GM20431 (cell line): ENCODE results near the gene PM20D2.

Experiments
- in situ Hi-C: fragments of 300-500 bp; cut with MseI, MboI; formaldehyde crosslinking; loops from one replicate; pipeline ENCODE4 v1.15.0; 2020; ENCODE audit warnings: low sequenced_read_pairs; ENCODE audit not compliant: unreplicated experiment

Gene PM20D2

GRCh38 chr6:89144354-89144906 lies 1.4 kb upstream of the PM20D2 start:
- in situ Hi-C loops, result no loop called here

DNA sequence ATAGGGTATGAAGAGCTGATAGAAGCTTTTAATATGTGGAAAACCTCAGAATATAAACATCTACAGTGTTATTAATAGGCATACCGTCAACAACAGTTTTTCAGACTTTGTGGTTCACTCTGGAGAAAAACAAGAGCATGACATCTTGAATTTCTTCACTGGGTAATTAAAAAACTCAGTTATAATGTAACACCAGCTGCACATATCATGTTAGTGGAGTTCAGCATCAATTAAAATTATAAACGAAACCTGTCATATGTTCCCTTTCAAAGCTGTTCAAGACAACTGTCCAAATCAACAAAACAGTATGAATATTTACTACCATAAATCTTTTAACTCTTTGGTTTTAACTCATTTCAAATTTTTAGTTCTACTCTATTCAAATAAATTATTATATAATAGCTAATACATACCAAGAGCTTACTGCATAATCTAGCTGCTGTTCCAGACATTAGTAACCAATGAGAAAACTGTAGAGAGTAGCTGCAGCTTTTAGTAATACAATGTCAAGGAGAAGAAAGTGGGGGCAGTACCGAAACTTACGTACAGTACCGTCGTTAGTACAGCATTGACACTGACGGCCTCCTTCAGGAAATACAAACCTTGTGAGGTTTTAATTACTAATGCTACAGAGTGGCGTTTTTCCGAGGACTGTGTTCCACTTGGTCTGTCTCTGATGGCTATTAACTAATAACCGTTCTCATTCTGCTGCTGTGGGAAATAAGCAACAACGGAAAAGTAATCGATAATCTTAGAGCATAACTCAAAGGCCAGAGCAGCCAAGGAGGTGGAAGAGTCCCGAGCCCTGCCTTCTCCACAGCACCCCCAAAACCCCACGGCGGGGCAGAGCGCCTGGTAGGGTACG lies 532 bp upstream of the PM20D2 start:
- in situ Hi-C loops, result no loop called here

DNA sequence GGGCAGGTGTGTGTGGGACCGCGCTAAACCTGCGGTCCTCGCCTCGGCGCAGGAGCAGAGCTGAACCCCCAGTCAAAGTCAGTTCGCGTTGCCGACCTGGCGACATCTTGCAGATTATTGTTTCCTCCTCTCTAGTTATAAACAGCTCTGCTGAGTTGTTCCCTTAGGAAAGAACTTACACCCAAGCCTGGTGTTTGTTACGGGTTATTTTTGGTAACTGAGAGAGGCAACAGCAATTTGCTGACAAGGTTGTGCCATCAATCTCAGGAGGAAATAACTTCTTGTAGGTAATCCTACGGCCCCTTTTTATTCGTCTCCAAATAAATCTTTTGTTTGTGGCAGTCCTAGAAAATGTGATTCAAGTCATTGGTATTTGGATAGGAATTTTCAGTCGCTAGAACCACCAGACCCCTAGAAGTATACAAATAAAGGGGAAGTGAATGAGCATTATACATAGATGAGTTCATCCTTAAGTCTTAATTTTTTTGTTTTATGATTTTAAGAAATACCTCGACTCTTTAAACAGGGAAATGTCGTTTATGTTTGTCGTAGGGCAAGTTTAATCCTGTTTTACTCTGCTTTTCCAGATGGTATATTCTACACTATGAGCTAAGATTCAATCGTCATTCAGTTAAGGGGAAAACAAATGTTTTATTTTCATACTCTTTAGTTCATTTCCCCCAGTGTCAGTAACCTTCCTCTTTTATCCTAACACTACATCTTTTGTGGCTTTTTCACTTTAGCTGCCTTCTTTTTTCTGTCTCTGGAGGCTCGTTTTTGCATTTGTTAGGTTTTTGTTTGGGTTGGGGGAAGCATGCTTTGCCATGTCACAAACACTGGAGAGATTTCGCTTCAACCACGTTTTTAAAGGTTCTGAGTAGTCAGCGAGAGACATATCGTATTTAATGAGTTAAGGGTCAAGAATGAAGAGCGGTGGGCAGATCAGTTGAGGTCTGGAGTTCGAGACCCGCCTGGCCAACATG lies 1.2 kb downstream of the PM20D2 start:
- in situ Hi-C loops, result no loop called here

DNA sequence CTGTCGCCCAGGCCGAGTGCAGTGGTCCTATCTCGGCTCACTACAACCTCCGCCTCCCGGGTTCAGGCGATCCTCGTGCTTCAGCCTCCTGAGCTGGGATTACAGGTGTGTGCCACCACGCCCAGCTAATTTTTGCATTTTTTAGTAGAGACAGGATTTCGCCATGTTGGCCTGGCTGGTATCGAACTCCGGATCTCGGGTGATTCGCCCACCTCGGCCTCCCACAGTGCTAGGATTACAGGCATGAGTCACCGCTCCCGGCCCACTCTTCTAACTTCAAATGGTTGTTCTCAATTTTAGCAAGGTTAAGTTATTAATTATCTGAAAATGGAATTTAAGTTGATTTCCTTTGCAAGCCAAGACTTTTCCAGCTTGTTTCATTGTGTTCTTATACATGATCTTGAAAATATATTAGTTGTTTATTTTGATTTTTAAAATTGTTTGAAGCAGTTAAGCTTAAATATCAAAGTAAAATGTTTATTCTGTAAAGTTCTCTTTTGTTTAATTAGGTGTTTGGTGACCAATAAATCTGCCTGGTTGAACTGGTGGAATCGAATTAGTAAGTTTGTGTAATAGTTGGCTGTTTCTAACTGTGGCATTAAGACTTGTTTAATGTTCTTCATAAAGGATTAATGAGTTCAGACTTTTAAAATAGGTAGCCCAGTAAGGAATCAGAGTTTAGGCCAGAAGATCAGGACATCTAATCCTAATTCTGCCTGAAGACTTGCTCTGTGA lies 2.3 kb downstream of the PM20D2 start:
- in situ Hi-C loops, result no loop called here

DNA sequence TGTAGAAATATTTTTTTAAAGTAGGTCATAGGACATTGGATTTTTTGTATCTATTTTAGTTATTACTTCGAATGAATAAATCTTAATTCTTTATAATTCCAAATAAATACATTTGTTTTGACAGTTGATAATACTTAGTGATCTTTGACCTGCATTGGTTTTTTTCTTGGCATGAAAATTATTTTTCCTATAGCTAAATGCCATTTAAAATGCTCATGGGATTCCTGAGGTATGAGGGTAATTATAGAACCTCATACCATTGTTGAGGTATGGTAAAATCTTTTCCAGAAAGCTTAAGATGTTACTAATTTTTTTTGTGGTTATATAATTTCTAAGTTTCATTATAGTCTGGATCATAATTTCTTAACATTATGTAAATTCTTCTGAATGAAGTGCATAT lies 8.3 kb downstream of the PM20D2 start:
- in situ Hi-C loops, result no loop called here

DNA sequence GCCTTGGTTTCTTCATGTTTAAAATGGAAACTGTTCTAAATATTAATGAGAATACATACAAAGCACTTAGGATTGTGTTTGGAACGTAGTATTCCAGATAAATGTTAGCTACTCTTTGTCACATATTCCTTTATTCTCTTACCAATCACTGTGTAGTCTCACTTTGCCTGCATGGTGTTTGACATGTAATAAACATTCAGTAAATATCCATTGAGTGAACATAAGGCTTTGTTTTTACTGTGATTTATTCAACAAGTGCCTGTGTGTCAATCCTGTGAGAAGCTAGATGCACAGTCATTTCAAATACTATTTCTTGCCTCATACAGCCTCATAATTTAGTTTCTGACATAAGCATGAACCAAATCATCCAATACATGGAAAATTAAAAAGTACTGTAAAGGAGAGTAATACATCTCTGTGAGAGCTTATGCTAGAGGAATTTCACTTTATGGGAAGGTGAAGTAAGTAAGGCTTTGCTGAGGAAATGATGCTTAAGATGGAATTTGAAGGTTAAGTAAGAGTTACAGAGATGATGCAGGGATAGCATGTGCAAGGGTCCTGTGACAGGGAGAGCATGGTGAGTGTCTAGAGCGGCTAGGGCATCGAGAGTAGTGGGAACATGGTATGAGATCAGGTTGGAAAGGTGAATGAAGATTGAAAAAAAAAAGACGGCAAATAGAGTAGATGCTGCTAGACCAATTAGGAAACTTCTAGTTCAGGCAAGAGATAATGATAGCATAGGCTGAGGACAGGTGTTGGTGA lies 14.7 kb downstream of the PM20D2 start:
- in situ Hi-C loops, result no loop called here

- in situ Hi-C loops, result no loop called here
Measured at GRCh38 chr6:89161326-89162046, 15.6 kb downstream of the PM20D2 start.

DNA sequence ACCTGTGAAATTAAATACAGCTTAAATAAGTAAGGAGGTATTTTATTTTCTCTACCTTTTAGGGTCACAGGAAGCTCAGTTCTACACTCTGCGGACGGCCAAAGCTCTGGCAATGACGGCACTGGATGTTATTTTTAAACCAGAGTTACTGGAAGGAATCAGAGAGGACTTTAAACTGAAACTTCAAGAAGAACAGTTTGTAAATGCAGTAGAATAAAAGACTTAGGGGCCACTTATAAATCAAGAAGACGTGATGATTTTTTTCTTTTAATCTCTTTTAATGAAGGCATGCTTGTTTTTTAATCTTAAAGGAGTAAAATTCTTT lies 16.2 kb downstream of the PM20D2 start:
- in situ Hi-C loops, result no loop called here

DNA sequence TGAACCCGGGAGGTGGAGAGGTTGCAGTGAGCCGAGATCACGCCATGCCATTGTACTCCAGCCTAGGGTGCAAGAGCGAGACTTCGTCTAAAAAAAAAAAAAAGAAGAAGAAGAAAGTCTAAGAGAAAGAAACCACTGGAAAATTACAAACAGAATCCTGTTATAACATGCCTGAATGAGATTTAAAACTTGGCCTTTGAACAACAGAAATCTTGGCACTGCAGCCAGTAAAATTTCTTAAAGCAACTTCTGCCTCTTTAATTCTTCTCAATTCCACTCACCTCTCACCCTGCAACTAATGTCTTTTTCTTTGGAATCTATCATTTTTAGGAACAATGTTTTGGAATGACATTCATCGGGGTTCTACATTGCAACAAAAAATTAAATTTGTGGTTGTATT lies 26.3 kb downstream of the PM20D2 start:
- in situ Hi-C loops, result no loop called here

- in situ Hi-C loops, result no loop called here
Measured at GRCh38 chr6:89173634-89174033, 27.8 kb downstream of the PM20D2 start.

DNA sequence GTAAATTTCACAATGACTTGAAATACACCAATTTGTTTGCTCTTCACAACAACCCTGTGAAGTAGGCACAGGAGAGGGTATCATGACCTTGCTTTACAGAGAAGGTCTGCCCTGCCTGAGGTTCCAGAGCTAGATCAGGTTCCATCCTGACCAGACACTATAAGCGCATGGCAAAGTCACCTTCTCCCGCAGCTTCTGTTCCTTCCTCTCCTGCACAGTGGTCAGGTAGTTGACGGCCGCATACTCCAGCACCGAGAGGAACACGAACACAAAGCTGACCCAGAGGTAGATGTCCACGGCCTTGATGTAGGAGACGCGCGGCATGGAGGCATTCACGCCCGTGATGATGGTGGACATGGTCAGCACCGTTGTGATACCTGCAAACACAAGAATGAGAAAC lies 34.3 kb downstream of the PM20D2 start:
- in situ Hi-C loops, result no loop called here

DNA sequence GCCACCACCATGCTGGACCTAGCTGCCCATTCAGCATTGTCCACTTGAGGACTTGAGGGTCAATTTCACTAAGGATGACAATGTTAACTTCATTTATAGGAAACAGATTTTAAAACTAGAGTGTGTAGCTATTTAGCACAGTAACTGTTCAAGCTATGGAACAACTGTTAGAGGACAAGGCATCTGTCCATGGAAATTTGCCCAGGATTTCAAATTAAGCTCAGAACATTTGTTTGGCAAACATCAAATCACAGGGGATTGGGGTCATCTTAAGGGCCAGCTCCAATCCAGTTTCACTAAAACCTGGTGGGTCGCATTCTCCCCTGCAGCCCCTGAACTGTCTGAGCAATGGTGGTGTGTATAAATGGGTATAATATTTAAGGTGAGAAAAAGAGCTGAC lies 35.1 kb downstream of the PM20D2 start:
- in situ Hi-C loops, result no loop called here

DNA sequence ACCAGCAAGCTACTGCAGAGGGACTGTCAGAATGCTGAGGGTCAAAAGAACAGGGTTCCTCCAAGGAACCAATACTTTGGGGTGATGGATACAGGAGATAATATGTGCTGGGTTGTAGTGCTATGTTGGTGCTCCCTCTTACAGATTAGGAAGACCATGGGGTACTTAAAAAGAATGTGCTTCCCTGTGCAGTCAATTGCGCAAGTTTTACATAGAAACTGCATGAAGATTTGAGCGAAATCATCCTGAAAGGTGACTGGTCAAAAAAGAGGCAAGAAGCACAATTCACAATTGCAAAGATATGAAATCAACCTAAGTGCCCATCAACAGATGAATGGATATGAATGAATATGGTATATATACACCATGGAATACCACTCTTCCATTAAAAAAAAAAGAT lies 37.4 kb downstream of the PM20D2 start:
- in situ Hi-C loops, result no loop called here

DNA sequence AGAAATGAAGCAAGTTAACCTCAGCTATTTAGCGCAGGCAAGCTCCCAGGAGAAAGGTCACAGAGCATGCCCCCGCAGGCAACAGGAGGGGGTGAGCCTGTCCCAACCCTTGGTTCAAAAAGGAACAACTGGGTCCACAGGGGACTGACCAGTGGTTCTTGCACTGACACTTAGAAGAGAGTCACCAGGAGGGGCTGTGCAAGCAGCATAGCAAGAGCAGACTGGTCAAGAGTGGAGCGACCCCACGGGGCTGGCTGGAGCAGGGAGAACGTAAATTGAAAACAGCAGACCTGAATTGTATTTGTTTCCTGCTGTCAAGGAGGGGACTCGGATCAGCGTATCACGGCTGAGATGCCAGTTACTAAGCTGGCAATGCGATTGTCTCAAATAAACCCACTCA lies 38.5 kb downstream of the PM20D2 start:
- in situ Hi-C loops, result no loop called here

GRCh38 chr6:89186762-89187161 lies 40.9 kb downstream of the PM20D2 start:
- in situ Hi-C loops, result no loop called here

- in situ Hi-C loops, result no loop called here
Measured at GRCh38 chr6:89187504-89187903, 41.6 kb downstream of the PM20D2 start.

GRCh38 chr6:89190741-89191140 lies 44.9 kb downstream of the PM20D2 start:
- in situ Hi-C loops, result no loop called here

GRCh38 chr6:89194559-89194958 lies 48.7 kb downstream of the PM20D2 start:
- in situ Hi-C loops, result no loop called here

GRCh38 chr6:89197141-89197540 lies 51.3 kb downstream of the PM20D2 start:
- in situ Hi-C loops, result no loop called here
